ENCODE results near the gene RASL11B.

DNA sequence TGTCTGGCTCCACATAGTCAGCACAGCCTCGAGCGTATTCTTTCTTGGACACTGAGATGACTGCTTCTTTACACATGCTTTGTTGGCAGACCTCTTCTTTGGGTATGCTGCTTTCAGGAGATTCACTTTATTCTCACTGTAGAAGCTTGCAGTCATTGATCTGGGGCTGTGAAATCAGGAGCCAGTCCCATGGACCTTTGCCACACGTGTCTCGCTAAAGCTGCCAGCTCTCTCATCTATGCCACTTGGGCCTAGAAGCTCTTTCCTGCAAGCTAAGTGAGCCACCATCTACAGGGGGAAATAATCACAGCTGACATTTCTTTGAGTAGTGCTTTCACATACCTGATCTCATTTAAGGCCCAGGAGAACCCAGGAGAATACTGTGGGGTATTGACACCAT is 5.0 kb downstream of the RASL11B start:
- no peak for TF ChIP-seq POLR2A (IDR thresholded peaks at IDR 0.05)
- TF ChIP-seq CTCF (IDR thresholded peaks at IDR 0.05) = no peak

Data from adrenal gland (tissue), 5 donors.